IPS DF 4.7 (cell line): ENCODE results near the gene TMOD2.

ENCODE experiments used
- DNase-seq: peaks from one replicate; pipeline ENCODE4 v3.0.0-alpha.2; 2013; ENCODE audit warnings: low spot score; ENCODE audit errors: extremely low read depth

TMOD2 gene

DNA sequence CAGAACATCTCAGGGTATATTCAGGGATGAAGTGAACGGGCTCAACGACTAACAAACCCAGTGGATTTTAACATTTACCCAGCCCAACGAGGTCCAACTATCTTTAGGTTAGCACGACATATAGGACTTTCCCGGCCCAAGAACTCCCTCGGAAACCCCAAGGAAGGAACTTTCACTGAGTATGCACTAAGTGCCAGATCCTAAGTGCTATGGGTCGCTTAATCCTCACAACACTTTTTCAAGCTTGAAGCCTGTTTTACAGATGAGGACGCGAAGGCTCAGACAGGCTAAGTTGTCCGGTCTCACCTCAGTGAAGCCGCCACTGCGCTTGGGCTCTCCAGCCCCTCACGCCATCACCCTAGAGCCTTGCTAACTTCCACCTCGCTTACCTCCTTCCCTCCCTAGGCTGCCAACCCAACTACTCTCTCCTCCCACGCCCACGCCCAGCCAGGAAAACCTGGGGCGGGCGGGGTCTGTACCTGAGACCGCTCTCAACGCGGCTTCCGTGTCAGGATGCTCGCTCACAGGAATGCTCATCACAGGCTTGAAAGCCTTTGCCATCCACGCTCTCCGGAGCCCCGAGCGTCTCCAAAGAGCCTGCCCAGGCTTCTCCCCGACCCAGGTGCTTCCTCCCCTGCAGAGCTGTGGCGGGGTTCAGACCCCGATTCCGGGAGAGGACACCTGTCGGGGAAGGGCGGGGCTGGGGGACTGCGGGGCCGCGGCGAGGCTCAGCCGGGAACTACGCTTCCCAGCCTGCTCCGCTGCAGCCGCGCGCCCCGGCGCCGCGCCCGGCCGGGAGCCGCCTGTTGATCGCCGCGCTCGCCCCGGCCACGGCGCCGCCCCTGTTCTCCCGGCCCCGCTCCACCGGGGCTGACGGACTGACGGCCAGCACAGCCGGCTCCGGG, at the start of gene TMOD2:
Gene TMOD2, plus strand, starts transcription at position 806 of the 905 bp plus-strand sequence. CDS start 14,845 bp downstream, outside the sequence.
- no peak for DNase-seq

DNA sequence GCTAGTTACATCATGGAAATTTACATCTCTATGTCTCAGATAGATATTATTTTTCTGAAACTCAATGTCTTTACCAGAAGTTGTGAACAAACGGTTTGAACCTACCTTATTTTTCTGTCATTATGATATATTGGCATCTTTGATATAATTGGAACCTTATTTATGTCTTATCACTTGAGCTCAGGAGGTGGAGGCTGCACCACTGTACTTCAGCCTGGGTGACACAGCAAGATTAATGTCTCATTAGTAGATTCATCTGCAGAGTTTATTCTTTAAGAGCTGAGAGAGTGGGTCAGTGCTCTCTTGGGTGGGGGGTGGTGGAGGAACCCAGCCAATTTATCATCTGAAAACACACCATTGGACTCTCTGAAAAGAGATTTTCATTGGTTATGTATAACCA, 48.7 kb upstream of the TMOD2 start:
- DNase-seq, result no peak

DNA sequence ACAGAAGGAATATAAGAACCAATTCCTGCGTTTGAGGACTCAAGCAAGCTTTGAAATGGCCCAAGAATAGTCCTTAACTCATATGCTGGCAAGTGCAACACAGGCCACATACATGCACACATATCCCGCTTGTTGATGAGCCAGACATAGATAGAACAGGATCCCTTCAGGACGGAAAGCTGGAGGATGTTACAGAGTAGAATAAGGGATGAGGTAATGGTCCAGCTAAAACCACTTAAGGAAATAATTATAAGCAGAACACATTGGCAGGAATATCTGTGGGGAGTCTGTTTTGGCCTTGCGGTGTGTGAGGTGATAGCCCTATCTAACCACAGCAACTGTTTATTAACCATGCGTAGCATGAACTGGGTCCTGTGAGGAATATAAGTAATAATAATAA, 45.1 kb upstream of the TMOD2 start:
- DNase-seq, result no peak

DNA sequence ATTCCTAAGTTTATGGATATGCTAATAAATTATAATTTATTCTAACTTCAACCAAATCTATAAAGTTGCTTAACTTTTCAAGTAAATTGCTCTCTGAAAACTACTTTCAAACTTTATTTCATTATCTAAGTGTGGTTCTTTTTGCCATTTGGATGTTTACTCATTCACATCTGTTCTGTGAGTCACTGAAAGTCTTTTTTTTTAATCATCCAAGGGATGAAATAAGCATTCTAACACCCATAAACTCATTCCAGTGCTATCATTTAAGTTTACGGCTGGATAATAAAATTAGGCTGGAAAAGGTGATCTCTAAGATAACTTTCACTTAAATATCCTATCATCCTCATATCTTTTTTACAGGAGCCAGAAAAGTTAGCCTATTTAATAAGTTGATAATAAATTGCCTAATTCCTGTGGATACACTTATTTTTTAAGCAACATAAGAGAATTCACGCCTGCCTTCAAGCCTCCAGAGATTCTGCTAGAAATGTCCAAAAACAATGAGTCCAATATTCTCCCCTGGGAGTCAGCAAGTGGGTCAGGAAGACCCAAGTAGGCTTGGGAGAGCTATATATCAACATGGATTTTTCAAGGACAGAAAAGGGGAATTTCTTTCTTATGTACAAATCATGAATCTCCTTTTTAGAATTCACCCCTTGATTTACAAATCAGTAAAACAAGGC, 44.3 kb upstream of the TMOD2 start:
- no peak for DNase-seq

DNA sequence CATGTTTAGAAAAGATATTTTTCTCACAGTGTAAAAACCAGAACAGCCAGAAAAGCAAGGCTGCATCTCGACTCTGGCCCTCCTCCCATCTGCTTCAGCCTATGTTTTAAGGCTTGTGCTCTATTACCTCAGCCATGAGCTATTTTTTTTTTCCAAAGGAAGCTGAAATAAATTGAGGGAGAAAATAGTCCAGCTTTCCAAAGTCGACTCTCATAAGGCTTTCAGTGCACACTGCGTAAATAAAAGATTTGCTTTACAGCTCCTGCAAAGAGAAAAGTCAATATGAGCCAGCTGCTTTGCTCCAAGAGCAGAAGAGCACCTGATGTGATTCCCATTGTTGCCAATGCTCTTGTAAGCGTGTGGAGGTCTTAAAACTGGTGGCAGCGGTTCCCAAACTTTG, 43.4 kb upstream of the TMOD2 start:
- DNase-seq, result no peak

DNA sequence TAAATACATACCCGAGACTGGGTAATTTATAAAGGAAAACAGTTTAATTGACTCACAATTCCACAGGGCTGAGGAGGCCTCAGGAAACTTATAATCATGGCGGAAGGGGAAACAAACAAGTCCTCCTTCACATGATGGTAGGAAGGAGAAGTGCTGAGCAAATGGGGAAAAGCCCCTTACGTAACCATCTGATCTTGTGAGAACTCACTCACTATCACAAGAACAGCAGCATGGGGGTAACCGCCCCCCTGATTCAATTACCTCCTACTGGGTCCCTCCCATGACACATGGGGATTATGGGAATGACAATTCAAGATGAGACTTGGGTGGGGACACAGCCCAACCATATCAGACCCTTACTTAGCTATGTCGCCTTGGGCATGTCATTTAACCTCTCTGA, 42.4 kb upstream of the TMOD2 start:
- no peak for DNase-seq

DNA sequence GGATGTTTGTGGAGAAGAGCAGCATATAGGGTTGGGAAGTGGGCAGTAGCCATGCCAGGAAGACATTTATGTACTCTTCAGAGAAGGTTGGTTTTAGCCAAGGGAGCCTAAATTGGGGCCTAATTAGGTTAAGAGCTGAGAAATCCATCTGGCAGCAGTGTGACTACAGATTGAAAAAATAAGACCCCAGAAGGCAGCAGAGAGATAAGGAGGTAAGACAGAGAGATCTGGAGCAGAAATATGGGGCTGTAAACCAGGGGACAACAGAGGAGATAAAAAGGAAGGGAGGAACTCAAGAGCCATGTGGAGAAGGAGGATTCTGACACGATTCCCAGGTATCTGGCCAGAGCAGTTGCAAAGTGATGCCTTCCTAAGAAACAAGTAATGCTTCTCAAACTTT, 37.2 kb upstream of the TMOD2 start:
- DNase-seq, result no peak

DNA sequence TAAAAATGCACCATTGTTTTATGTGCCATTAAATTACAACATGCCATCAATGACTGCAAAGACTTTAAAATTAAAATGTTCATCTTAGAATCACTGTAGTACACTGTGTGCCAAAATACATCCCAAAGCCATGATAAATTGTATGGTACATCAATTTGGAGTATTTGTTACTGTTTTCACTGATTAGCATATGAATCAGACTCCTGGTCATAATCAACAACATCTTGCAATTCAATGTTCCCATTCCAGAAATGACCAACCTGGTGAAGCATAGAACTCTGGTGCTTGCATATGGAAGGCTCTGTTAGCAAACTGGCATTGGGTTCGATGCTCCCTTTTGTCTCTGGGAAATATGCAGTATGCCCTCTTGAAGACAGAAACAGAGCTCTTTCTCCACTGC, 36.5 kb upstream of the TMOD2 start:
- no peak for DNase-seq

DNA sequence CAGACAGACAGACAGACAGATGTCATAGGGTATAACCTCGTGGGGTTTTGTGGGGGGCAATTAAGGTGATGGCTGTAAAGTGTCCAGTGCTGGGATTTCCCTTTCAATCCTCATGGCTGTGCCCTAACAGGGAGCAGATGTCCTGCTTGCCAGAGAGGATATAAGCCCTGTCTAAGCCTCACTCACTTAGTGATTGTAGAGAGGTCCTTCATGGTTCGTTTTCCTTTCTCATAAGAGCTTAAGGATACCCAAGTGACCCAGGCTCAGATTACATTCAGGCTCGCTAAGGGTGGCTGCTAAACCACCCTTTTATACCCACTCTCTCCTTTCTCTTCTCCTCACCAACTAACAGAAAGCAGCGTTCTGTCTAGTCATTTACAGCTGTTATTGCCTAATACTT, 33.2 kb upstream of the TMOD2 start:
- DNase-seq, result no peak

DNA sequence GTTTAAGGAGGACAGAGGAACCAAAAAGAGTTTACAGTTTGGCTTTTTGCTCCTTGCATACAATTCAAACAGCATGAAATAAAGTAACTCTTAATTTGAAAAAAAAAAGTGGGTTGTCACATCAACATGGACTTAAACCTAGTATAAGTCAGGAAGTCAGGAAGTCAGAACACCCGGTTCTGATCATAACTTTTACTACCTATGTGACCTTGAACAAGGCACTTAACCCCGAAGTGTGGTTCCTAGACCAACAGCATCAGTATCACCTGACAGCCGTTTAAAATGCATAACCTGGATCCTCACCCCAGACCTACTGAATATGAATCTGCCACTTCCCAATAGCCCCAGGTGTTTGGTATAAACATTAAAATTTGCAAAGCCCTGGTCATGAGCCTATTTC, 32.7 kb upstream of the TMOD2 start:
- DNase-seq, result no peak

DNA sequence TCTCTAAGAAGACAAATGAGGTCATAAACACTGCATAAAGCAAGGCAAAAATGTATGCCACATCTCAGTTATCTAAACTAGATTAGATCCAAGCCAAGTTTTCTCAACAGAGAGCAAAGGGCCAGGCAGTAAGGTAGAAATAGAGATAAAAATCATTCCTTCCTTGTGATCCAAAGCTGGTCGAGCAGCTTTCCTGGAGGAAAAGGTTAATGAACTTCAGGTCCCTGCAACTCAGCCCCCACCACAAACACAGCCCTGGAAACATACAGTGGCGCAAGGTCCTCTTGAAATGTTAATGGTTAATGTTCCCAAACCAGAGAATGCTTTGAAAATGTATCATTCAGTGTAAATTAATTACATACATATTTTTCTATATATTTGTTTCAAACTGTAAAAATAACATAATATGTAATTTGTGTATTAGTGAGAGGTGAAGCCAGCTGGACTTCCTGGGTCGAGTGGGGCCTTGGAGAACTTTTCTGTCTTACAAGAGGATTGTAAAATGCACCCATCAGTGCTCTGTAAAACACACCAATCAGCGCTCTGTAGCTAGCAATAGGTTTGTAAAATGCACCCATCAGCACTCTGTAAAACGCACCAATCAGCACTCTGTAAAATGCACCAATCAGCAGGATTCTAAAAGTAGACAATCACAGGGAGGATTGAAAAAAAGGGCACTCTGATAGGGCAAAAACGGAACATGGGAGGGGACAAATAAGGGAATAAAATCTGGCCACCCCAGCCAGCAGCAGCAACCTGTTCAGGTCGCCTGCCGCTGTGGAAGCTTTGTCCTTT, 31.0 kb upstream of the TMOD2 start:
- DNase-seq, result no peak

DNA sequence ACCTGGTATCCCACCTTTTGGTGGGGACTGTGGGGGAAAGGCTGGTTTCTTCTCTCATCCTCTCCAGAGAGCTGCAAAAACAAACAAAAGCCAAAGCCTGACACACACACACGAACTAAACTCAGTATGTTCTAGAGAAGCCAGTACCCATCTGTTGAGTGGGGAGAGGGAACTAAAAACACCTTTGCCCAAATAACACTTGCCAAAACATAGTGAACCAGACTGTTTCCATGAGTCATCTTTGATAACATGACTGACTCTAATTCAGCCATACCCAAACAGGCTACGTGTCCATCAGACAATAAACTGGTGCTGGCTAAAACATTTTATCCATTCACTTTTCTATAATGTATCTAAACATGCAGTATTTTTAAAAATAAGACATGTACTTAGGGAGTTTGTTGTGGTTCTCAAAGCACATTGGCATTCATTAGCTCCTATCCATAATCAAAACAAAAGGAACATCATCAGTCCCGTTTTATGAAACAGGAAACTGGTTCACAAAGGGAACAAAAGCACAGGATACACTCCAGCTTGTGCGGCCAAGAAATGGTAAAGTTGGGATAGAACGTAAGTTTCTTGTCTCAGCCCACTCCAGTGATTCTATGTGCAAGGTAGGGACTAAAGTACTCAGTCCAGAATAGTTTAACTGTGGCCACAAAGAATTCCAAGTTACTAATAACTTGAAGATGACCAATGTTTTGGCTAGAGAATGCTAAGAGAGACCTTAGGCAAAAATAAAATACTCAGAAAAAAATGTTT, 30.0 kb upstream of the TMOD2 start:
- DNase-seq, result no peak

DNA sequence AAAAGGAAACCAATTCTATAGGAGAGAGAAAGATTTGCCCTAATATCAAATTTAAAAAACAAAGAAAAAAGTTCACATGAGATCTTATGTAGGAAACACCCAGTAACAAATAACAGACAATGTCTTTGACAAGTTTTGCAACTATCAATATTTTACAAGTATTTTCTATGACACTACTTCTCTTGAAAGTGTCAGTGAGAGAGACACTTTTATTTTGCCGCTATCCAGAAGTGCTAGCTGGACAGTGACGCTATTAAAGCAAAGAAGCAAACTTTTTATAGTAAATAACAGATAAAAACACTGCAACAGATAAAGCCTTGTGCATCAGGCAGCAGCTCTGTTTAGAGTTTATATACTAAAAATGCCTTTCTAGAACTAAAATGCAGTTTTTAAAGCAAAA, 27.2 kb upstream of the TMOD2 start:
- no peak for DNase-seq

DNA sequence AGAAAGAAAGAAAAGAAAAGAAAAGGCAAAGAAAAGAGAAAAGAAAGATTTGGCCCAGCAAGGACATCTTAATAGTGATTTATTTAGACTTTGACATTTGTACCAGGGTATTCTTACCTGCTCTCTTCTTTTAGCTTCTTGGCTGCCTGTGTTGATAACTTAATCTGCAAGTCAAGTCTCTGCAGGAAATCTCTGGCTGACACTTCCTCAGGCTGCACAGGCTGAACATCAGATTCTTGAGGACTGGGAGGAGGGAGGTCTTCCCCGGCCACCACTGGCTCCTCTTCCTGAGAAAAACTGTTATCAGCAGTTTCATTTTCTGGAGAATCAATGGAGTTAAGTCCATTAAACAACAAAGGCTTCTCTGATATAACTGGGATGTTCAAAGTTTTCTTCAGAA, 26.7 kb upstream of the TMOD2 start:
- DNase-seq, result no peak

DNA sequence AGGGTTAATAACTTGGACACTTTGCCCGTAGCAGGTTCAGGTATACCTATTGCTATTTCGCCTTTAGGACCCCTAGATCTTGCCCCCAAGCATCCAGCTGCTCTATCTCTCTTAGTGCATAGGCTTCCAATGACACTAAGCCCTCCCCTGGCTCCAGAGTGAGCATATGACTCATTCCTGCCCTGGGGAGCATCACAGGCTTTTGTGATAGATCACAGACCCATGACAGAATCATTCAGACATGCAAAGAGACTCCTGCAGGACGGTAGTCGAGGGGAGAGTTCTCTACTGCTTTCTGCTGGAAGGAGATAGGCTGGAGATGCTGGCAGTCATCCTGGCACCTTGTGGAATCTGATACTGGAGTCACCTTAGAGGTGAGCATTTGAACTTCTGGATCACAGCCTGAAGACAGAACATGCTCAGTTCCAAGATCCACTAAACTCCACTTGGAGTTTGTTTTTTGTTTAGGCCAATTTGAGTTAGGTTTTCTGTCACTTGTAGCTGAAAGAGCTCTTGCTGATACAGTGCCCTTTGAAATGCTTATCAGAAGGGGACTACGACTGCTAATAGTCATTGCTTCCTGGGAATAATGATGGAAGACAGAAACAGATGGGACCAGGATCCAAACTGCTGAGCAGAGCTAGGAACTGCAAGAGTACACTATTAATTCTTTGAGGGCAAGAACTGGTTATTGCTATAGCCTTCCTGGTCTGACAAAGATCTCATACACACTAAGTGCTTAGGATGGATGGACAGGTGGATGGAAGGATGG, 24.9 kb upstream of the TMOD2 start:
- DNase-seq, result peak; percentile 72

DNA sequence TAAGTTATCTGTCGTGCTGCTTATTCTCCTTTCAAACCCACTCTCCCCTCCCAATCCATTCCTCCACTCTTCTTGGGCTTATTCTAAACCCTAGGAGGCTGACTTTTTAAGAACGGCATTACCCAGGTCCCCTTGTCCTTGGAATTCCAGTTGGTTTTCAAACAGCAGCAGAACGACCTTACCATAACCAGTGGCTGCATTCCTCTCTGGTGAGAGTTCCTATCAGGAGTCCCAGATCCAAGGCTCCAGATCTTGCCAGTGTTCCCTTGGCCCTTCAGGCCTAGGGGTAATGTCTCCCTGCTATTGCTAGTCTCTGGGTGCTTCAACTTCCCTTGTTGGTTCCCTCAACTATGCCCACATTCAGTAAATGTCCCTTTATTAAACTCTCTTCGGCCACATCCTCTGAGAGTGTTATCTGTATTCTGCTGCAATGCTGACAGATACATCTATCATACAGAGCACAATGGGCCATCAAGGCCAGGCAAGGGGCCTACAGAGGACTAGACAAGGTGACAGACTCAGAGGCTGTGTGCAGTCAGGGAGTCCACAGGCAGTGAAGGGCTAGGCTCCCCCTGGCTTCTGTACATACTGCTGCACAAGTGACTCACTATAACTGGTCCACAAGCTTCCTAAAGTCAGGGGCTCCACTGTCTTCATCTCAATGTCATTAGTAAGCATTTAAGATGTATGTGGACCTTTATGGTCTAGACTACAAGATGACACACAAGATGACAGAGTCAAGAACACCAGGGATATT, 24.1 kb upstream of the TMOD2 start:
- DNase-seq, result no peak

DNA sequence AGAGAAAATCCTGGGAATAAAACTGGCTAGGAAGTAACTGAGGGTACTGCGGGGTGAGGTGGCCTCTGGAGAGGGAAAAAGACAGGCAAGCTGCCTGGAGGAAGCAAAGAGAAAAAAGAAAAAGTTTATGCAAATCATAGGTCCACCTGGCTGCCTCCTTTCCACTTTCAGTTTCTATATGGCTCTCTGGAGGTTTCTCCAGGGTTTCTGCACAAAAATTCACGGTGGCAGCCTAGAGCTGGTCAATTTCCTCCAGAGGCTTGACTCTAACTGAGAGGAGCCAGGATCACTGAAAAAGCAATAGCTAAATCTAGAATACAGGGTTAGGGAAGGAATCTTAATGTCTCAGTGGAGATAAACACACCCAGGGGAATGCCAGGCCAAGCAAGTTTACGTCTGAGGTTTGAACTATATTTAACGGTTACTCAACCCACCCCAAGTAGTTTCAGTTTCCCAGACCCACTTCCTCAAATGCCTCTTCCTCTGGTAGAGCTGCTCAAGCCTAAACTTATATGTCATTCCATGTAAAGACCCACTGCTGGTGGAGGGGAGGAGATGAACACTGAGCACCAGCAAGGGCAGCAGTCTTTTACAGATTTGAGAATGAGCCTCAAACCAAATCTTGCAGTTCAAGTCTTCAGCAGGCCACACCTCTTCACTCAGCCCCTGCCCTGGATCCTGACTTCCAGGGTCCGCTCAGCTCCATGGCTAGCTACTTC, 19.7 kb upstream of the TMOD2 start:
- DNase-seq, result no peak

DNA sequence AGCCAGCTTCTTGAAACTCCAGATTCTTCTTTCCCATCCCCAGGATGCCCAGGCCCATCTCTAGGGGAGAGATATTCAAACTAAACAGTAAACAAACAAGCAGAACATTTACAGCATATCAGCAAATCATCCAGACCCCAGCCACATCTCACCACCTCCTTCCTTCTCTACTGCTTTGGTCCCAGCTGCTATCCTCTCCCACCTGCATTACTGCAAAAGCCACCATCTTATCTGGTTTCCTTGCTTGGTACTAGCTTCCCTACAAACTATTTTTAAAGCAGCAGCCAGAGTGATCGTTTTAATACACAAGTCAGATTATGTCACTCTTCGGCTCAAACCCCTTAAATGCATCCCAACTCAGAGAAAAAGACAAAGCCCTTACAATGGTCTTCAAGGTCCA, 18.8 kb upstream of the TMOD2 start:
- DNase-seq, result no peak
